ENCODE data around the gene ERC2.

ERC2 gene

GRCh38 chr3:55723653-55724406 is 744.4 kb downstream of the ERC2 start:
- DNase-seq, result no peak

DNA sequence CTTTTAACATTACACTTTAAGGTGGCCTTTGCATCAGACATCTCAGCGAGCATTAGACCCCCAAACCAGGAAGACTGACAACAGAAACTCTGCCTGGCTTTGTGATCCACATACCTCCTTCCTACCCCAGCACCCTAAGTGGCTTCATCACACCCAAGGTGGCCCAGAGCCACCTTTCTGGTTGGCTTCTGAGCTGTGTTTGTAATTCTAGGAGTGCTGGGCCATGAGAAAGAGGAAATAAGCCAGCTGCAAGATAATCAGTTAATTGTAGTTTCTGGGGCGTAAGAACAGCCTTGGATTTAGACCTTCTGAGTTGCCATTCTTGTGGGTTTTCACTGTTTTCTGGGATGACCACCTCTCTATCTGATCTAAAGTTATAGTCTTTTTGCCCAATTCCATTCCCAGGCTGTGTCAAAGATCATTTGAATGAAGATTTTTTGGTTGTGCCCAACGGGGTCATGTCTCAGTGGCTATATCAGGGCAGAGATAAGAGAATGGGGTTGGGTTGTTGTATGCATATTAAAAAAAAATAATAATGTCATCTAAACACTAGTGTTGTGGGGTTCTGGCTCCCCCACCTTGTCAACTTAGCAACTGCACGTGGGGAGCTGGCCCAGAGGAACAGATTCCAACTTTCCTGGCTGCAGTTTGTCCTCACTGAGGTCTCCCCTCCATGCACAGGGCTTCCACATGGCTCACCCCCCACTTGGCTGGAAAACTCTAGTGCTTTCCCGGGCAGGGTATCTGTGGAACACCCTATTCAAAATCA is 746.4 kb downstream of the ERC2 start:
- DNase-seq, result no peak

- no peak for DNase-seq
Observed at GRCh38 chr3:55720614-55721013, 747.7 kb downstream of the ERC2 start.

- no peak for DNase-seq
Observed at GRCh38 chr3:55719508-55719907, 748.8 kb downstream of the ERC2 start.

GRCh38 chr3:55719006-55719405 is 749.3 kb downstream of the ERC2 start:
- no peak for DNase-seq

- no peak for DNase-seq
Observed at GRCh38 chr3:55718521-55718921, 749.7 kb downstream of the ERC2 start.

DNA sequence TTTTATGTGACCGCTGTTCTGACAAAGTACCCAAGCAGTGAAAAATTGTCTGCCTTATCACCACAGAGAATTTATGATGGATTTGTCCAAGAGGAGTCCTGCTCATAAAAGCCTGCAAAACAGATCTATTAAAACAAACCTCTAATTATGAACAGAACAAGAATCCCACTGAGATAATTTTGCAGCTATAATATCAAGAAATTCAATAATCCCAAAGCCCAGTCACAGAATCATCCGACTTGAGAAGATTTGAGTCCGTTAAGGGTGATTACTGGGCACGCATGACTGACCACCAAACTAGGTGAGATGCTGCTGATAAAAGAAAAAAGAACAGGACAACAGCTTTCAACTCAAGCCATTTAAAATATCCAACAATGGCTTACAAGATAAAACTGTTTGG is 750.2 kb downstream of the ERC2 start:
- no peak for DNase-seq

DNA sequence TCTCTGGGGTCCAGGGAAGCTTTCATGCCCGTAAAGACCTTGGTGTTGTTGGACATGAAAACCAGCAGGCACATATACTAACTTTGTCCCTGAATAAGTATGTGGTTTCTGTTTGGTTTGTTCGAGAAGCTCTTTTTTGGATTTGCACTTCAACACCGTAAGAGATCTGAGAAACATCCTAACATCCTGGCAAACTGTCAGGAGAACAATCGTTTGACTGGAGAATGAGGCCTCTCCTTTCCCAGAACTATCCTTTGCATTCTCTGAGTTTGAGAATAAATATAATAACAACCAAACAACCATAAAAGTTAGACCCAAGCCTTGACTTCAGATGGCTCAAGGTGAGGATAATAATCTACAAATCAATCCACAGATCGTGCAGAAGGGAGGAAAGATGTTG is 750.8 kb downstream of the ERC2 start:
- DNase-seq, result no peak

- DNase-seq, result no peak
Observed at GRCh38 chr3:55716611-55717225, 751.5 kb downstream of the ERC2 start.

GRCh38 chr3:55716044-55716443 is 752.2 kb downstream of the ERC2 start:
- DNase-seq, result no peak

GRCh38 chr3:55714057-55714456 is 754.2 kb downstream of the ERC2 start:
- DNase-seq, result no peak

- DNase-seq, result no peak
Observed at GRCh38 chr3:55711646-55712045, 756.6 kb downstream of the ERC2 start.

DNA sequence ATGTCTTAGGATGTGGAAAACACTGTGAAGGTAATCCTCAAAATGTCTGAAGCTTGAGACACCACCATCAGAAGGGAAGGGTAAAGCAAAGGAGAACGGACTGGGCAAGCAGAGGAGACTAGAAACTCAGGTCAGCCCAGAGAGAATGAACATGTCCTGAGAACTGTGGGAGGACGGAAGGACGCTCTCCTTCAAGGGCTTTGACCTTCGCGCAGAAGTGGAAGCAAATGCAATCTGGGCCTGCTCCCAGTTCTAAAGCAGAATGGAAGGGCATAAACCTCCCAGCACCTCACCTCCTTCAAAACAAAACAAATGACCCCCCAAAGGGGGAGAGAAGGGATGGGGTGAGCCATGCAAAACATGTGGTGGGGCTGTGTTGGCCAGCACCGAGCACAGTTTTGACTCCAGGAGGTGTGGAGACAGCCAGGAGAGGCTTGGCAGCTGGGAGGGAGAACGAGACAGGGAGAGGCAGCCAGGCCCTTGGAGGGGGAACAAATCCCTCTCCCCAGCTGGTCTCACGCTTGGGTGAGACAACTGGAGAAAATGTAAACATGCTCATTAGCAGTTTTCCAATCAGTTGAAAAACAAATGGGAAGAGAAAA is 758.8 kb downstream of the ERC2 start:
- no peak for DNase-seq

GRCh38 chr3:55708921-55709320 is 759.3 kb downstream of the ERC2 start:
- no peak for DNase-seq

DNA sequence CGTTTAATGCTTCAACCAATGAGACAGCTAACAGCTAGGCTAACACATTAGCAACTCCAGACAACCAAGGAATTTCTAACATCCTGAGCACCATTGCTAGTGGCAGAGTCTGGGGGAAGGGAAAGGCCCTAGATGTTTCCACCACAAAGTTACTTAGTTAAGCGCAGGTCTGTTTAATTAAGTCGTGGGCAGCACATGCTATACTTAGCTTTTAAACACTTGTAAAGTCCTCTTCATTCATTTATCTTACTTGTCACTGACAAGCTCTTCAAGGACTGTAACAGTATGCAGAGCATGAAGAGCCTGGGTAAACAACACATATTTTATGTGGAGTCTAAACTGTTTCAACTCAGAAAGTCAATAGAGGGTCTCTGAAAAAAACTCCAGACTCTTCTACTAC is 760.0 kb downstream of the ERC2 start:
- no peak for DNase-seq

DNA sequence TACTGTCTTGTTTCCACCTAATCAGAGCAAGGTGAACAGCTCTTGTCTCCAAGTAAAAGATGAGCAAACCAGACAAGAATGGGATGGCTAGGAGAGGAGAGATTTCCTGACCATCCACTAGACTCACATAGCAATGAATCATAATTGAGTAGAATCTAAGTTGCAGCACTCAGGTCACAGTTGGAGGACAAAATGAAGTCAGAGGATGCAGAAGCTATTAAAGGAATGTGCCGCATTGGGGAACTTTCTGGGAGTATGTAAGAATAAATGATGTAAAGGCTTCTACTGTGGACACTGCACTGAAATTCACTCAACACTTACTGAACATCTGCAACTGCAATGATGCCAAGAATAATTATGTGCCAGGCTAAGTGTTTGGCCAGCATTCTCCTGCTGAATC is 763.7 kb downstream of the ERC2 start:
- no peak for DNase-seq

GRCh38 chr3:55702822-55703221 is 765.4 kb downstream of the ERC2 start:
- no peak for DNase-seq

- DNase-seq, result no peak
Observed at GRCh38 chr3:55701997-55702396, 766.3 kb downstream of the ERC2 start.

DNA sequence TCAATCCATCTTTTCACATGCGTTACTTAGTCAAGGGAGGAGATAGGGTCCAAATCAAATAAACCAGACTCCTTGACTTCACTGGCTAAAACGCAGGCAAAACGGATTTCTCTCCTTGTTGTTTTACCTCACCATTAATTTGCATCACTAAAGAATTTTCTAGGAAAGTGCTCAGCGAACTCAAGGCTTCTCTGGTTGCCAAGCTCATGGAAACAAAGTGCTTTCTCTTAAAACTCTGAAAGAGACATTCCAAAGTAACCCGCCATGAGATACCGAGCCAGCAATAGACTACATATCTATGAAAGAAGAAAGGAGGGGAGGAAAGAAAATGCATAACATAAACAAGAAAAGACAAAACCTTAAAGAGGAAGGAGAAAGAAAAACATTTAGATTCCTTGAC is 769.4 kb downstream of the ERC2 start:
- no peak for DNase-seq

DNA sequence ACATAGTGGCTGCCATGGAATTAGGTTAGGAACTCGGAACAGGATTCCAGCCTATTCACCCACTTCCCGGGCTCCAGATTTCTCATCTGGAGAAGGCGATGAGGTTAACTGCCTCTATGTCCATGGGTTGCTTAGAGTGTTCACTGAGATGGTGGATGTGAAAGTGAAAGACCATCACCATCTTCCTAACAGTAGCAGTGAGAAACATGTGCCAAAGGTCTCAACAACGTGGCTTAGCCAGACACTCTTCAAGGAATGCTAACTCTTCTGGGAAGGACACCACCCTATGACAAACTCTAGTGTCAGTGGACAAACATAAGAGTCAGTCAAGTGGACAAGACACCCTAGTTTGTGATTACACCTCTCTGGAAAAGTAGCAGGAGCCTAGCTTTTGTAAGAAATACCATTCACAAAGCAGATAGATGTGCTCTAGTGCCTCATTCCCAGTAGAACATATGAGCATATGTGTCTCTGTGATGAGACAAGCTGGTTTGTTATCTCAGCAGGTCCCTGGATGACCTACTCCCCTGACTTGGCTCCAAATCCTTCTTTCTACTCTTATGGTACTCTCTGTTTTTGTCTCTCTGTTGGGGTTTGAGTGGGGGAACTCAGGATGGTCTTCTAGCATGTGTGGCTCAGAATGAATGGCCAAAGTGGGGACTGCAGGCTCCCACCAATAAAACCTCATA is 770.9 kb downstream of the ERC2 start:
- DNase-seq, result no peak

- no peak for DNase-seq
Observed at GRCh38 chr3:55692957-55693558, 775.2 kb downstream of the ERC2 start.

DNA sequence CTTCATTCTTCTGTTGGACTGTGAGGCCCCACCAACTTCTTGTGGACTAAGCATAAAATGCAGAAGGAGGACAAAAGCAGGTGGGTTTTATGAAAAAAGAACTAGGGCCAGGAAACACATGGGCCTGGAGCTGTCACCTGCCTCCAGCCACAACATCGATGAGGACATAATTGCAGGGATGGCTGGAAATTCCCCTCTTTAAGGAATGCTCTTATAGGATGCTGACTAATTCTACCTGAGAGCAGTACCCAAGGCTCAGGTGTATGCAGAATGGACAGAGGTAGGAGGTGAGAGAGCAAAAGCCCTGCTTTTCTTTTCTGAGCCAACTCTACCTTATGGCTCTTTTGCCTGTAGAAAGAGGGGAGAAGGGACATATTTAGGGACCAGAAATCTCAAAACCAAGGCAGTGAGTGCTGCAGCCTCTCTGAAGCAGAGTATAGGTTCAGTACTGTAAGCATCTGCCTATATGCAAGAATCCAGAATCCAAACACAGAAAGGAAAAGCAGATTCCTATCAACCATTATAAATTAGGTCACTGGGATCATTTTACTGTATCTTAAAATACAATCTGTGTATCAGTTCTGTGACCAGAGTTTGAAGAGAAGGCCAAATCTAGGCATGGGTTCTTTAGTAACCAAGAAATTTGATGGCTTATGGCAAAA is 775.8 kb downstream of the ERC2 start:
- DNase-seq, result no peak

Measured in CD4-positive, alpha-beta T cell treated with Interleukin-17A for 4 hours (primary cell).